ENCODE measurements around the gene CST5. TPM values are rescaled to one million over a fixed set of nuclear protein-coding genes. Genes with fewer than 3 reads are reported as not detected.
A peak's percentile ranks its signal among the peaks of the same experiment; 100 is the strongest.

The CST5 gene
- total RNA-seq, 1 donor from 2014 or later, result 0.50 TPM

GRCh38 chr20:23884136-23884770, 4.7 kb upstream of the CST5 start:
- no peak overlapping the region for H3K4me3 Mint-ChIP-seq (ENCODE audit: unreplicated experiment)
- Histone ChIP-seq H3K4me3 (ENCODE audit: insufficient read depth, low read depth, low read length) (no peak overlapping the region), H3K9ac (ENCODE audit: low read length) (no peak overlapping the region), H3K4me2 (ENCODE audit: low read length) (no peak overlapping the region), H3K27me3 (ENCODE audit: insufficient read depth, low read length) (no peaks in the 10 kb centered on the region), H3K27ac (ENCODE audit: low read depth, low read length) (no peak overlapping the region), H3K36me3 (ENCODE audit: insufficient read depth, low read length) (no peaks in the 10 kb centered on the region), H2AFZ (ENCODE audit: low read depth, low read length) (no peak overlapping the region), H3K9me3 (ENCODE audit: insufficient read depth, low read depth, low read length) (no peaks in the 10 kb centered on the region), H3K79me2 (ENCODE audit: insufficient read depth, low read length) (no peaks in the 10 kb centered on the region), H3K4me1 (ENCODE audit: insufficient read depth, low read length) (no peaks in the 10 kb centered on the region), H4K20me1 (ENCODE audit: insufficient read depth, low read length) (no peaks in the 10 kb centered on the region)
- no peak overlapping the region for H3K27ac Mint-ChIP-seq (ENCODE audit: unreplicated experiment)
- TF ChIP-seq CTCF (IDR thresholded peaks at IDR 0.05; ENCODE audit: insufficient read depth, low read depth, low read length) (no peak), EZH2 (IDR thresholded peaks at IDR 0.05; ENCODE audit: insufficient read depth, low read length) (no peak)
- no peaks in the 10 kb centered on the region for H3K9me3 Mint-ChIP-seq (ENCODE audit: unreplicated experiment)
- H3K27me3 Mint-ChIP-seq (ENCODE audit: low read depth, unreplicated experiment), result peaks cover 17% of the 10 kb centered on the region
- no peak for FAIRE-seq
- H3K36me3 Mint-ChIP-seq (ENCODE audit: low read depth, unreplicated experiment), result no peaks in the 10 kb centered on the region
- peaks cover 34% of the 10 kb centered on the region for H3K4me1 Mint-ChIP-seq (ENCODE audit: low read depth, unreplicated experiment)
- no peak for DNase-seq (ENCODE audit: low read depth)

GRCh38 chr20:23881371-23881770, 1.8 kb upstream of the CST5 start:
- Histone ChIP-seq H3K9me3 (ENCODE audit: insufficient read depth, low read depth, low read length) (no peaks in the 10 kb centered on the region), H3K4me2 (ENCODE audit: low read length) (no peak overlapping the region), H3K4me3 (ENCODE audit: insufficient read depth, low read depth, low read length) (no peak overlapping the region), H3K4me1 (ENCODE audit: insufficient read depth, low read length) (no peaks in the 10 kb centered on the region), H3K36me3 (ENCODE audit: insufficient read depth, low read length) (no peaks in the 10 kb centered on the region), H3K27ac (ENCODE audit: low read depth, low read length) (no peak overlapping the region), H2AFZ (ENCODE audit: low read depth, low read length) (no peak overlapping the region), H3K27me3 (ENCODE audit: insufficient read depth, low read length) (no peaks in the 10 kb centered on the region), H3K9ac (ENCODE audit: low read length) (no peak overlapping the region), H4K20me1 (ENCODE audit: insufficient read depth, low read length) (no peaks in the 10 kb centered on the region), H3K79me2 (ENCODE audit: insufficient read depth, low read length) (no peaks in the 10 kb centered on the region)
- FAIRE-seq, result no peak
- H3K36me3 Mint-ChIP-seq (ENCODE audit: low read depth, unreplicated experiment), result no peaks in the 10 kb centered on the region
- no peaks in the 10 kb centered on the region for H3K9me3 Mint-ChIP-seq (ENCODE audit: unreplicated experiment)
- H3K27ac Mint-ChIP-seq (ENCODE audit: unreplicated experiment), result no peak overlapping the region
- H3K4me1 Mint-ChIP-seq (ENCODE audit: low read depth, unreplicated experiment), result peaks cover 37% of the 10 kb centered on the region
- no peak overlapping the region for H3K4me3 Mint-ChIP-seq (ENCODE audit: unreplicated experiment)
- DNase-seq (ENCODE audit: low read depth), result no peak
- peaks cover 9% of the 10 kb centered on the region for H3K27me3 Mint-ChIP-seq (ENCODE audit: low read depth, unreplicated experiment)
- no peak for TF ChIP-seq CTCF (IDR thresholded peaks at IDR 0.05; ENCODE audit: insufficient read depth, low read depth, low read length)
- TF ChIP-seq EZH2 (IDR thresholded peaks at IDR 0.05; ENCODE audit: insufficient read depth, low read length), result no peak

- Histone ChIP-seq H2AFZ (ENCODE audit: low read depth, low read length) (no peak overlapping the region), H3K36me3 (ENCODE audit: insufficient read depth, low read length) (no peaks in the 10 kb centered on the region), H3K9me3 (ENCODE audit: insufficient read depth, low read depth, low read length) (no peaks in the 10 kb centered on the region), H3K4me1 (ENCODE audit: insufficient read depth, low read length) (no peaks in the 10 kb centered on the region), H3K27me3 (ENCODE audit: insufficient read depth, low read length) (no peaks in the 10 kb centered on the region), H4K20me1 (ENCODE audit: insufficient read depth, low read length) (no peaks in the 10 kb centered on the region), H3K9ac (ENCODE audit: low read length) (no peak overlapping the region), H3K27ac (ENCODE audit: low read depth, low read length) (no peak overlapping the region), H3K4me2 (ENCODE audit: low read length) (no peak overlapping the region), H3K79me2 (ENCODE audit: insufficient read depth, low read length) (no peaks in the 10 kb centered on the region), H3K4me3 (ENCODE audit: insufficient read depth, low read depth, low read length) (no peak overlapping the region)
- Mint-ChIP-seq H3K27me3 (ENCODE audit: low read depth, unreplicated experiment) (peaks cover 17% of the 10 kb centered on the region), H3K27ac (ENCODE audit: unreplicated experiment) (peak overlapping the region; percentile 83), H3K4me1 (ENCODE audit: low read depth, unreplicated experiment) (peaks cover 32% of the 10 kb centered on the region), H3K9me3 (ENCODE audit: unreplicated experiment) (no peaks in the 10 kb centered on the region), H3K36me3 (ENCODE audit: low read depth, unreplicated experiment) (no peaks in the 10 kb centered on the region), H3K4me3 (ENCODE audit: unreplicated experiment) (no peak overlapping the region)
- TF ChIP-seq EZH2 (IDR thresholded peaks at IDR 0.05; ENCODE audit: insufficient read depth, low read length) (no peak), CTCF (IDR thresholded peaks at IDR 0.05; ENCODE audit: insufficient read depth, low read depth, low read length) (no peak)
- FAIRE-seq (no peak), DNase-seq (ENCODE audit: low read depth) (no peak)
These were observed 869 bp upstream of the CST5 start for GRCh38 chr20:23880417-23880816.
